GM21528 (cell line): ENCODE measurements around the gene KRTDAP.

Experiments used
- ATAC-seq: cut with Tn5 transposase; IDR thresholded peaks from one replicate; pipeline ENCODE4 v1.9.1; 2021; ENCODE audit warnings: mild to moderate bottlenecking, moderate library complexity; ENCODE audit not compliant: unreplicated experiment, low FRiP score

The KRTDAP gene

DNA sequence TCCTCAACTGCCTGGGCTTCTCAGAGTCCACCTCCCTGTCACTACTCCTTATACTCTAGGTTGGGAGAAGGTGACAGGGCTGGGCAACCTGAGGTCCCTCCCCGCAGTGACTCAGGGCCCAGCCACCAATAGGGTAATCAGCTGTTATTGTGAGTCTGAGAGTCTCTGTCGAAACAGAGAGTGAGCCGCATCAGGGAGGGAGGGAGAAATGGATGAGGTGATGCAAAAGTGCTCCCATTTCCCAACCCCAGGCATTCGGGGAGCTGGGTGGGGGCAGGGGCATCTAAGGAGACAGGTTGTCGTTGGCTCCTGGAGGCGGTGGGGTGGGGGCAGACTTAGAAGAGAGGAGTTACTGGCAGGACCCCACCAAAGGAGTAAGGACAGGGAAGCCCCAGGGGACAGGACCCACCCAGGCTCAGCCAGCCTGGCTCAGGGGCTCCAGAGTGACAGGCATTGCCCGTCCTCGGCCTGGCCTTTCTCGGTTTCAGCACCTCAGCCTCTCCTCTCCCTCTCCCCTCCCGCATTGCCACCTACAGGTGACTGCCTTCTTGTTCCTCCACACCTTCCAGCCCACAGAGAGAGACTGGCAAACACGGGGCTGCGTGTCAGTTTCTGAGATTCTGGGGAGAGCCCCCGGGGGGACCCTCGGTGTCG lies 23.5 kb upstream of the KRTDAP start, which contains the start of gene DMKN:
DMKN (minus strand) TSS at position 22 of the 654 bp plus-strand sequence. CDS start 174 bp downstream, outside the sequence.
- ATAC-seq = no peak

DNA sequence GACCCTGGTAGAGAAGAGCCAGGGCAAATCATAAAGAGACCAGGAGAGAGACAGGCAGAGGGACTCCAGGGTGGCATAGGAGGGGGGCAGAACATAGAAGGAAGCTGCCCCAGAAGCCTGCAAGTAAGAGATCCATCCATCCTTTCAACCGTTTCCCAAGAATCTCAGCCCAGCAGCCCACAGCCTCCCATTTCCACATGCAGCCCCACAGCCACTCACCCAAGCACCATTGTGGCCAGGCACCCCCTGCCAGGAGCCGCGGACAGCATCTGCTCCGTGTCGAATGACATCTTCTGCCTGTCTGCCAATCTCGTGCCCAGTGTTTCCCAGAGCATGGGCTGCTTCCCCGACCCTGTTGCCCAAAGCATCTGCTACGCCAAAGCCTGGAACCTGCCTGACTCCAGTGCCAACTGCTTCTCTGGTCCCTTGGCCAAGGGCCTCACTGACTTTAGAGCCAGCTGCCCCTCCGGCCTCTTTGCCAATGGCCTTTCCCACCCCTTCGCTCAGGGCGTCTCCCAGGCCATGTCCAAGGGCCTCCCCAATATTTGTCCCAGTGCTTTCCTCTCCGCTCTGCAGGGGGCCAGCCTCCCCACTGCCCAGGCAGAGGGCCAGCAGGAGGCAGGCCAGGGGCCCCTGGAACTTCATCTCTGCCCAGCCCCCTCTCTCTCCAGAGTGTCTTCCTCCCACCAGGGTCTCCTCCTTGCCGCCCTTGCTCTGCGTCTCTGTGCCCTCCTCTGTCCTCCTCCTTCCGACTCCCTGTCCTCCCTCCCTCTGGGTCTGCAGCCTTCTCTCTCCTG lies 22.8 kb upstream of the KRTDAP start:
- no peak for ATAC-seq

GRCh38 chr19:35511337-35511736 lies 21.1 kb upstream of the KRTDAP start:
- no peak for ATAC-seq

GRCh38 chr19:35510626-35510964 lies 20.3 kb upstream of the KRTDAP start:
- no peak for ATAC-seq

GRCh38 chr19:35509861-35510625 lies 19.8 kb upstream of the KRTDAP start:
- no peak for ATAC-seq

DNA sequence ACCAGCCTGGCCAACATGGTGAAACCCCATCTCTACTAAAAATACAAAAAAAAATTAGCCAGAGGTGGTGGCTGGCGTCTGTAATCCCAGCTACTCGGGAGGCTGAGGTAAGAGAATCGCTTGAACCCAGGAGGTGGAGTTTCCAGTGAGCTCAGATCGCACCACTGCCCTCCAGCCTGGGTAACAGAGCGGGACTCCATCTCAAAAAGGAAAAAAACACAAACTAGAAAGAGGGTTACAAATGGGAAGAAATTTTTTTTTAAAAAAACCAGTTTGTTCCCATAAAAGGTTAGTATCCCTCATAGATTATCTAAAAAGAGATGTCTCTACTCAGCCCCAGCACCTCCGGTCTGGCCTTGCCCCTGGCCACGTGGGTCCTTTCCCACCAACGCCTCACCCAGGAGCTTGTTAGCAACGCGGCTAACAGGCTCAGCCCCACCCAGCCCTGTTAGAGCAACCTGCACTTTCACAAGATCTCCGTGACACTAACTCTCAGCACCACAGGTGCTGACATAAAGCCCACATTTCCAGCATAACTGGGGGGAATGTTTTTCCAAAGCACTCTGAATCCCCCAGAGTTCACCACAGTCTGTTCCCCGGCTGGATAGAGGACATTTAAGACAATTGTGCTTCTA lies 18.9 kb upstream of the KRTDAP start:
- ATAC-seq = no peak

GRCh38 chr19:35508129-35508528 lies 17.9 kb upstream of the KRTDAP start:
- ATAC-seq = no peak

- ATAC-seq = no peak
These were observed 17.3 kb upstream of the KRTDAP start for GRCh38 chr19:35507561-35507960.

DNA sequence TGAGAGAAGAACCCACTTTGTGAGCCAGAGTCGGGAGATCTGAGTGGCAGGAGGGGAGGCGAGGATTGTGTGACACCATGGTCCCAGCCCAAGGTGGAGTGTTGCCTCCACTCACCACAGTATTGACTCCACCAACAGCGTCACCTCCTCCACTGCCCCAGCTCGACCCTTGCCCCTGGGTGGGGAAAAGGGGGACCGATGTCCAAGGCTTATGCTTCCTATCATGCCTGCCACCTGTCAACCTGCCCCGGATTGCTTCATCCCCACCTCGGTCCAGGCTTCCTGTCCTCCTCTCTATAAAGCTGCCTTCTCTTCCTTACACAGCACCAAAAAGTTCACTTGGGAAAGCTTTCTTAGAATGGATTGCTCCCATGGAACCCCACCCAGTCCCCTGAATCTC lies 15.7 kb upstream of the KRTDAP start:
- ATAC-seq = no peak

DNA sequence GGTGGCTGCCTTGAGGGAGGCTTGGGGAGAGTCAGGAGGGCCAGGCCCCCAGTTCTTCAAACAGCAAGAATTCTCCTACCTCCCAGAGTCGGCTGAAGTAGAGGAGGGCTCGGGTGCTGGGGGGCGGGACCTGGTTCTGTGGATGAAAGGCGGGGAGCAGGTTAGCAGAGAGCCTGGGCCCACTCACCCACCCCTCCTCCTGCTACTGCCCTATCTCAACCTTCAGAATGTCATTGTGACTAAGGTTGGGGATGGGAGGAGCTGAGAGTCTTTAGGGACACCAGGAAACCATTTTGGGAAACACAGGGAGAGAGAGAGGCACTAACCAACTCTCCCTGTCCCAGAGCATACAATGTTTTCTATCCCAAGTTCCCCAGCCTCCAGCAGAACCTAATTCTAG lies 12.5 kb upstream of the KRTDAP start:
- no peak for ATAC-seq

DNA sequence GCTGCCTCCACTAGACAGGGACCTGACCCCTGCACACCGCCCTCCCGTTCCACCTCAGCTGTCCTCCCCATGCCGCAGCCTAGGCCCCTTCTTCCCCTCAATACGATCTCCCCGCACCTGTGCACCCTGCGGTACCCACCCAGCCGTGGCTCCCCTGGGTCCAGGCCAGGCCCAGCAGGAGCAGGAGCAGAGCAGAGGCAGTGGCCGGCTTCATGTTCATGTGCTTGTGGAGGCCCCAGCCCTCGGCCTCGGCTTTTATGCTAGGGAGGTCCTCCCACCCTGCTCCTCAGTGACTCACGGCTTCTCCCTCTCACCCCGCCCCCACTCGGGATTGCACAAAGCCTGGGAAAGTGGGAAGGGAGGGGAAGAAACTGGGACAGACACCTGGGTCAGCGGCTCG lies 11.4 kb upstream of the KRTDAP start:
- no peak for ATAC-seq

DNA sequence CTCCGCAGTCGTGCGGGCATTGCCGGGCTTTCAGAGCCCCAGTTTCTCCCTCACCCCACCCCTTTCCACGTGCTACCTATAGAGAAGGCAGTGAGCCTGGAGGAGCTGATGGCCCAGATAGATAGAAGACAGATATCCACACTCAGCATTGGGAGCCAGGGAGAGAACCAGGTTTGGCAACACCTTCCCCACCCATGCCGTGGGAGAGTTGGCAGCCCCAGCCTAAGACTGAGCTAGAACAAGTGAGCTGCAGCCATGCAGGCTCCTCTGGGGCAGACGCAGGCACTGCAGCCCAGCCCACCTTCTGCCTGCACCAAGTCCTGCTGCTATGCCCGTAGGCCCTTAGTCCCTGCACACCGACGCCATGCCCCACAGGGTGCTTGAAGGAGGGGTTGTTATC lies 10.3 kb upstream of the KRTDAP start:
- no peak for ATAC-seq

DNA sequence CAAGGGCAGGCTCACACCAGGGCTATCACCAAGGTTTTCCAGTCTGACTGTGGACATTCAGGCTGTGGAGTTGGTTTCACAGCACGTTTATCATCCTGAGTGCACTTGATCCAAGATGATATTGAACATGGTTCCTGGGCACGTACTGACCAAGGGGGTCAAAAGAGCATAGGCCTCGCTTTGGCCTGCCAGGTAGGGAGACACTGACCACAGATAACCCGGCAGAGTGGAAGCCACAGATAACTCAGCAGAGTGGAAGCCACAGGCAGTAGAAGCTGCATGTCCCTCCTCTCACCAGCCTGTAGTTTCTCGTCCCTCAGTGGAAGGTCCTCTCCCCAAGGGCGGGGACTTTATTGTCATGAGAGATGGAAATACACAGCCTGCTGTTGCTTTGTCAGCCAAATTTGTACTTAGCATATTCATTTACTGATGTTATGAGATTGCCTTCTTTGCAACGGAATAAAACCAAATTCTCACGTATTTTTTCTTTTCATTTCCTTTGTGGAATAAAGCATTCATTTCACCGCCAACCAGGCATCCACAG lies 8.8 kb upstream of the KRTDAP start:
- no peak for ATAC-seq

- ATAC-seq = no peak
These were observed 8.0 kb upstream of the KRTDAP start for GRCh38 chr19:35498220-35498619.

GRCh38 chr19:35497406-35497805 lies 7.1 kb upstream of the KRTDAP start:
- no peak for ATAC-seq

GRCh38 chr19:35495107-35496064 lies 5.1 kb upstream of the KRTDAP start:
- no peak for ATAC-seq

DNA sequence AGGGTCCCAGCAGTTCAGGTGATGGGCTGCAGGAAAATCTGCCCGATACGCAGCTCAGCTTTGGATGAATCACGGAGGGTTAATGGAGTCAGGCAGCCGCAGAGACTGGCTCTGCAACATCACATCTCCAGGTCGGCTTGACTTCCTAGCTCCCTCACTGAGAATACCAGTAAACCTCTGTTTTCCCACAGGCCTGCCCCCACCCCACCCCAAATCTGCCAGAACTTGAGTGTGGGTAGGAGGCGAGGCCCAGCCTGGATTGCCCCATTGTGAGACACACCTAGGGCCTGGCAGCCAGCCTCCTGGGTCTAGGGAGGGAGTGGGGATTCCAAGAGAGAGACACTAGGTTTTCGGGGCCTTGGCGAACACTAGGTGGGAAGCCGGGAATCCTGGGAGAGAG lies 3.7 kb upstream of the KRTDAP start:
- no peak for ATAC-seq

DNA sequence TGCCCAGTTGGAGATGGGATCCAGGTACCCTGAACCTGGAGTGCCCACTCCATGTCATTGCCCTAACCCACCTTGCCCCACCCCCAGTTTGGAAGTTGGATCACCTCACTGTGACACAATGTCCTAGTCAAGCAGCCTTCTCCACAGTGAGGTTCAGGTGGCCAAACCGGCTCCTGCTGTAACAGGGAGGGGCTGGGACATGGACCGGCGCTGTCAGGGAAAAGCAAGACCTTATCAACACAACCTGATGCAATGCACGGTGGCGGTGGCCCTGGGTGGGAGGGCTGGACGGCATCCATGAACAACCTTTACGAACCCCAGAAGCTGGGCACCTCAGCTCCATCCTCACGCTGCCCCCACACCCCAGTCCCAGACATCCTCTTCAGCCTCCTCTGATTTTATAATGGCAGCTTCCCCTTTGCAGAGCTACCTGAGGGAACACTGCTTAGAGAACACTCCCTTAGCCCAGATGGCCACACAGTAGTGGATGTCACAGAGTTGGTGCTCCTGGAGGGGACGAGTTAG lies 1.6 kb upstream of the KRTDAP start:
- ATAC-seq = no peak

DNA sequence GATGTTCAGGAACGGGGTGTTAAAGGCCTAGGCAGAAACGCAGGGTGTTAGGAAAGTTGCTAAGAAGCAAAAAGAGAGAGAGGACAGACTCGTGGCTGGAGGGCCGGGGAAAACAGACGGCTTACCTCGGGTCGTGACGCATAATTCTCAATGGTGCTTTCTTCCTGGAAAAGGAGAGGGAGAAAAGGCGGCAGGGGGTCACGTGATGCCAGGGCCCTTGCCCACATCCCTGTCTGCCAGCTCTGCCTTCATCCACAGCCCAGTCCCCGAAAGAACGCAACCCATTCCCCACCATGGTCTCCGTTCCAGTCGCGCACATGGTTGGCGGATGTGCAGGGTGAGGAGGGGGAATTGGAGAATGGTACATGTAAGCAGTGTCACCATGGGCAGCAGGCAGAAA lies 1.6 kb downstream of the KRTDAP start:
- ATAC-seq = no peak
